GM19240 (cell line): ENCODE results near the gene ZNF33A.
"Not testable (repeated sequence)": the region's sequence is repeated elsewhere in the genome, so short reads cannot be mapped to it uniquely, and the experiment has no call there.

Source experiments
- DNase-seq: peaks from one replicate; pipeline ENCODE4 v3.0.0; 2011; ENCODE audit warnings: low spot score; ENCODE audit not compliant: insufficient read length

ZNF33A gene

DNA sequence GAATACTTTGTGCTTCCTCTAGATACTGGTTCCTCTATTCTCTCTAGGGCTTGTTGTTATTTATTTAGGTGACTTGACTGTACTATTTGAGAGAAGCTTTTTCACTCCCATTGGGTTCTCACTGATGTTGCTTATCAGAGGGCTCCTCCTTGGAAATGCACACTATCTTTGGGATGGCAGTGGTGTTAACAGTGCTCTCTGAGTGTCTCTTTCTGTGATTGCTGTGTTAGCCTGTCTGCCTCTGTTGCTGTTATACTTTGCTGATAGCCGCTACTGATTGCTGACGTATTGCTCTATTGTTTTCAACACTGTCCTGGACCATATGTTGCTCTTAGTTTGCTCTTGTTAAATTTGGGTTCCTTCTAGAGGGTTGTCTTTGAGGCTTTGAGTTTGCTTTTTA, 34.7 kb downstream of the ZNF33A start:
- DNase-seq, result no peak

DNA sequence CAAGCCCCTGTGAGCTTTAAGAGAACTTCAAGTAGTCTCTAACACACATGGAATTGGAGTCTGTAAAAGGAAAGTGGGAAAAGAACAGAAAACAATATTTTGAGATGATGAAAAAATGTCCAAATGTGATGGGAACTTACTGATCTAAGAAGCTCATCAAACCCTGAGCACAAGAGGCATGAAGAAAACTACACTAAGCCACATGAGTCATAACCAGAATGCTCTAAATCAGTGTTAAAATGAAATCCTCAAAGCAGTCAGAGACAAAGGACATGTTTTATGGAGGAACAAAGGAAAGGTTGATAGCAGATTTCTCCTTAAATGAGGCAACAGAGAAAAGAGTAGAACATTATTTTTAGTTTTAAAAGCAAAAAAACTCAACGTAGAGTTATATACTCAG, 37.2 kb downstream of the ZNF33A start:
- DNase-seq, result no peak

DNA sequence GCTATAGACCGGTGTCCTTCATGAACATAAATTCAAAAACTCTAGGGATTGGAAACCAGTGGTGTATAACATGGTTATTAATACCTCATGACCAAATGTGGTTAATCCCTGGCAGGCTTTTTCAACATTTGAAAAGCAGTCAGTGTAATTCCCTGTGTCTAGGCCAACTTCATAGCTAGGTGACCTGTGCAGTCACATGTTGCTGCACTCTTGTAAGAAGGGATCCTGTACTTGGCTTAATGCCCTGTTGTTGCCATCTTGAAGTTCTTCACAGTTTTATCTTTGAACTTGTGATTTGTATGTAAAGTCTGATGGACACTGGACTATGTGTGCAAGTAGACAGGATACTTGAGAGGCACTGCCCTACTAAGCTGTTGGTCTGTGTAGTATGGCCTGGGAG, 39.7 kb downstream of the ZNF33A start:
- no peak for DNase-seq

DNA sequence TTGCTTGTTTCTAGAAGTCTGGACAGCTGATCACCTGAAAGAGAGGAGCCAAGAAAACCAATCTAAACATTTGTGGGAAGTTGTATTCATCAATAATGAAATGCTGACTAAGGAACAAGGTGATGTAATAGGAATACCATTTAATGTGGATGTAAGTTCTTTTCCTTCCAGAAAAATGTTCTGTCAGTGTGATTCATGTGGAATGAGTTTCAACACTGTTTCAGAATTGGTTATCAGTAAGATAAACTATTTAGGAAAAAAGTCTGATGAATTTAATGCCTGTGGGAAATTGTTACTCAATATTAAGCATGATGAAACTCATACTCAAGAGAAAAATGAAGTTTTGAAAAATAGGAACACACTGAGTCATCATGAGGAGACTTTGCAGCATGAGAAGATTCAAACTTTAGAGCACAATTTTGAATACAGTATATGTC, 43.9 kb downstream of the ZNF33A start:
- no peak for DNase-seq

DNA sequence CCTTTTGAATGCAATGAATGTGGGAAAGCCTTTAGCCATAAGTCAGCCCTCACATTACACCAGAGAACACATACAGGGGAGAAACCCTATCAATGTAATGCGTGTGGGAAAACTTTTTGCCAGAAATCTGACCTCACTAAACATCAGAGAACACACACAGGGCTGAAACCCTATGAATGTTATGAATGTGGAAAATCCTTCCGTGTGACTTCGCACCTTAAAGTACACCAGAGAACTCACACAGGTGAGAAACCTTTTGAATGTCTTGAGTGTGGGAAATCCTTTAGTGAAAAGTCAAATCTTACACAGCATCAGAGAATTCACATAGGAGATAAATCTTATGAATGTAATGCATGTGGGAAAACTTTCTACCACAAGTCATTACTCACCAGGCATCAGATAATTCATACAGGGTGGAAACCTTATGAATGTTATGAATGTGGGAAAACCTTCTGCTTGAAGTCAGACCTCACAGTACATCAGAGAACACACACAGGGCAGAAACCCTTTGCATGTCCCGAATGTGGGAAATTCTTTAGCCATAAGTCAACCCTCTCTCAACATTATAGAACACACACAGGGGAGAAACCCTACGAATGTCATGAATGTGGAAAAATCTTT, 44.9 kb downstream of the ZNF33A start:
- not testable (repeated sequence) for DNase-seq

DNA sequence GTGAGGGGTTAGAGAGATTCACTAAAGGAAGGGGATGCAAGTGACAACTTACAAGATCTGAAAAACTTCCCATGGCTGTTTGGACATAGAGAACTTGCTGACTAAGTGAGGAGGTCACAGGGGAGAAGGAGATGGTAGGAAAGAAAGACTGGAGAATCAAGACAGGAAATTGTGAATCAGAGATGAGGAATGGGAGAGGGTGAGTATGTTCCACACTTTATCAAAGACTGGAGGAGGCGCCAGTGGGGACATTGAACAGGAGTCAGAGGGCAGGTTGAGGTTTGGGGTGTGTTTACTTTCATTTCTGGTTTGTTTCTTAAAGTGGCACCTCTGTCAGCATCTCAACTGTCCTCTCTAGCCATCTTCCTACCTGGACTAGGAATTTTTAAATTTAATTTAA, 59.2 kb downstream of the ZNF33A start:
- not testable (repeated sequence) for DNase-seq

DNA sequence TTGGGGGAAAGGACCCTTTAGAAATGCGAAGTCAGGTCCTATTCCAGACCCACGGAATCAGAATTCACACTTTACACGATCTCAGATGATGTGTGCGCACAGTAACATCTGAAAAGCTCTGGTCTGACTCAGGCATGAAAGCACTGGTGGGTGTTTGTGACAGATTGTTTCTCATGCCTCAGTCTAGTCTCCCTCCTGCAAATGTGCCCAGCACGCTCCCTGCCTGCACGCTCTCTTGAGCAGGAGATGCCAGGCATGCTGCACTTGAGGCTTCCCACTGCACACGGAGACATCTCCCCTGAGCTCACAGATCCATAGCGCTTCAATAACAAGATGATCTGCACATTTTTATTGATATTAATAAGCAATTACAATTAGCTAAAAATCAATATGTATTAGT, 60.0 kb downstream of the ZNF33A start:
- no peak for DNase-seq

DNA sequence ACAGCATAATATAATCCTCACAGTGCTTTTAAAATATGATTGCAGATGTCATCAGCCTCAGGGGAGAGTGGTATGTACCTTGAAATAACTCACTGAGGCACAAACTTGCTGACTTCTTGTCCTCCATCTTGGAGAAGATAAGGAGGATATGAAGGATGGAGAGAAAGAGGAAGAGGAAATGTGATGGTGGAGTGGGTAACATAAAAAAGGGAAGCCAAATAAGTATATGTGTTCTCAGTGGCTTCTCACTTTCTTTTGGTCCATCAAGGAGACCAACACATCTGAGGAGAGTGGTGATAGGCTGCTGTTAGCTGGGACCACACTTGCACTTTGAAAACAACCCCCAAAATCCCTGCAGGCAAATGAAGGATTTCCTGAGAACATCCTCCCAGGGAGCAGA, 62.1 kb downstream of the ZNF33A start:
- DNase-seq, result no peak

DNA sequence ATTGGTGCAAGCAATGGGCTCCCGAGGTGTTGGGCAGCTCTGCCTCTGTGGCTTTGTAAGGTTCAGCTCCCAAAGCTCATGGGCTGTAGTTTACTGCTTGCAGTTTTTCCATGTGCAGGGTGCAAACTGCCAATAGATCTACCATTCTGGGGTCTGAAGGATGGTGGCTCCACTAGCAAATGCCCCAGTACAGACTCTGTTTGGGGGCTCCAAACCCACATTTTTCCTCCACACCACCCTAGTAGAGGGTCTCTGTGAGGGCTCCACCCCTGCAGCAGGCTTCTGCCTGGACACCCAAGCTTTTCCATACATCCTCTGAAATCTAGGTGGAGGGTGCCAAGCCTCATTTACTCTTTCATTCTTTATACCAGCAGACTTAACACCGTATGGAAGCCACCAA, 66.2 kb downstream of the ZNF33A start:
- no peak for DNase-seq

DNA sequence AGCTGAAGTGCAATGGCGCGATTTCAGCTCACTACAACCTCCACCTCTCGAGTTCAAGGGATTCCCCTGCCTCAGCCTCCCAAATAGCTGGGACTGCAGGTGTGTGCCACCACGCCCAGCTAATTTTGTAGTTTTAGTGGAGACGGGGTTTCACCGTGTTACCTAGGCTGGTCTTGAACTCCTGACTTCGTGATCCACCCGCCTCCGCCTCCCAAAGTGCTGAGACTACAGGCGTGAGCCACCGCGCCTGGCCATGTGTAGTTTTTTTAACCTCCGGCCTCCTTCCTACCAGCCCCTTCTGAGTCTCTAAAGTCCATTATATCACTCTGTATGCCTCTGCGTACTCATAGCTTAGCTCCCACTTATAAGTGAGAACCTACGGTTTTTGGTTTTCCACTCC, 82.8 kb downstream of the ZNF33A start:
- not testable (repeated sequence) for DNase-seq

DNA sequence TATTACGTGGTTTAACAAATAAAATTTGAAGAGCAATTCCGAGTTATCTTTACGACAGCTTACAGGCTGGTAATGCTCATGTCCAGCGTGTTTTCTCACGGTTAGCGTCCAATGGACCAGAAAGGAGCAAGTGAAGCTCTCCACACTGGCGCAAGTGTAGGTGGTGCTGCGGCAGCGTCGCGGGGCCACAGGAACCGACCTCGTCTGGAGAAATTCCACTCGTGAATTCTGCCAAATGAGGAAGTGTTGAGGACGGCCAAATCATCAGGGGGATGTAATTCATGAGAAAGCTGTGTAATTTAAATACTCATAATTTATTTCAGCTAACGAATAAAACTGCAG, 83.3 kb downstream of the ZNF33A start:
- DNase-seq, result no peak

DNA sequence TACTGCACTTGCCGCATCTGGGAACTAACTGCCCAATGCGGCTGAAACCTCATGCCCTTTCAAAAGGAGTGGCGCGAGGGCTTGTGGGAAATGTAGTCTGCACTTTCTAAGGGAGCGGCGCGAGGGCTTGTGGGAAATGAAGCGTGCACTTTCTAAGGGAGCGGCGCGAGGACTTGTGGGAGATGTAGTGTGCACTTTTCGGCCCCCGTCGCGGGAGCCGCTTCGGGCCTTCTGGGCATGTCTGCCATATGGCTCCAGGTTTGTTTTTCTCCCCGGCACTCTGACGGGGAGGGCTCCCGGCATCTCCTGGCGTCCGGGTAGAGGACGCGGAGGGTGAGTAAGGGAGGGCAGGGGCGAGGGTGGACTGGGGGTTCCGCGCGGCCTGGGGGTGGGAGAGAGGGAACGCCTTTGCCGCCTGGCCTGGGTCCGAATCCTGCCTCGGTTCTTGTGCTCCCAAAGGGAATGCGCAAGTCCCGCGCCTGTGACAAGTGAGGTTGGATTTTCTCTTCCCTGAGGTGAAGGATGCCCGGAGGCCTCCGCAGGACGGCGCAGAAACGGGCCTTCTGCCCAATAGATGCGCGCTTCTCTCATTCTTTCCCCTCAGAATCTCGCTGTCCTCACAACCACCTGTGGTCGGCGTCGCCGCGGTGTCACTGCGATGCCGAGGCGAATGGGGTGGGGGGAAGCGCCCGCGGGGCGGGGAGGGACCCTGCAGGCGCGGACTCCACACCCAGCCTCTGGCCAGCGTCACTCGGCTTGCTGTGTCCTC, 83.9 kb downstream of the ZNF33A start, which contains the start of gene ZNF37A:
Gene ZNF37A (plus strand): TSS at position 180 of the 769 bp plus-strand sequence. CDS start 2,281 bp downstream, outside the sequence.
- DNase-seq, result peak; percentile 45

DNA sequence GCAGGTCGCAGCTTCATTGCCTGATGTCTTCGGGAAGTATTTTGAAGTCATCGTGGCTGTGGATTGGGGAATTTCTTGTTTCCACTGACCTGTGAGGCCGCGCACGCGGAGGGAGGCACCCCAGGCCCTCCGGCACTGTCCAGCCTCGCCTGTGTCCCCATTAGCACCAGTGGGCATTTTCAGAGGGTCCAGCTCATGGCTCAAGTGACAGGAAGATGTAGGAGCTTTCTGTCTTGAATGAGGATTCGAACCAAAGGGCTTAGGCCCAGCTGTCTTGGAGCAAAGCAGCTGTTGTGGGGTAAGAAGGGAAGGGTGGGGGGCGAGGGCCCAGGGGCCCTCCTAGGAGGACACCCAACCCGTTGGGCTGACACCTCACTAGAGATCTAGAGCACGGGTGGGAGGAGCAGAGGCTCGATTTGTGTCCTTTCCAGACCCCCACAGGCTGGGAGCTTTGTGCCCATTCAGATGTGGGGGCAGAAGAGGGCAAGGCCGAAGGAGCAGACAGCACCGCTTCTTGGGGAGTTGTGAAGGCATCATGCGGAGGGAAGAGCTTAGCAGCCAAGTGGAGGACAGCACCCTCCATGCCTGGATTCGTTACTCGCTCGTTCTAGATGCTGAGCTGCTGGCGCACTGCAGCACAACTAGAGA, 84.6 kb downstream of the ZNF33A start:
- DNase-seq, result no peak

DNA sequence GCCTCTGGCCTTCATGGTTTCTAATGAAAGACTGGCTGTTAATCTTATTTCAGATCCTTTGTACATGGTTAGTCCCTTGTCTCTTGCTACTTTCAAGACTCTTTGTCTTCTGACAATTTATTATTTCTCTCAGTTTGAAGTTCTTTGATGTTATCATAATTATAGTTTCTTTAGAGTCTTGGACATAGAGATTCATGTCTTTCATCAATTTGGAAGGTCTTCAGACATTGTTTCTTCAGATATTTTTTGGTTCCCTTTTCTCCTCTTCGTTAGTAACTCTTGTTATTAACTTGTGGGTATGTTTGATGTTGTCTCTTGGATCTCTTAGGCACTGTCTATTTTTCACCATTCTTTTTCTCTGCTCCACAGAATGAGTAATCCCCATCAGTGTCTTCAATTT, 92.4 kb downstream of the ZNF33A start:
- no peak for DNase-seq

DNA sequence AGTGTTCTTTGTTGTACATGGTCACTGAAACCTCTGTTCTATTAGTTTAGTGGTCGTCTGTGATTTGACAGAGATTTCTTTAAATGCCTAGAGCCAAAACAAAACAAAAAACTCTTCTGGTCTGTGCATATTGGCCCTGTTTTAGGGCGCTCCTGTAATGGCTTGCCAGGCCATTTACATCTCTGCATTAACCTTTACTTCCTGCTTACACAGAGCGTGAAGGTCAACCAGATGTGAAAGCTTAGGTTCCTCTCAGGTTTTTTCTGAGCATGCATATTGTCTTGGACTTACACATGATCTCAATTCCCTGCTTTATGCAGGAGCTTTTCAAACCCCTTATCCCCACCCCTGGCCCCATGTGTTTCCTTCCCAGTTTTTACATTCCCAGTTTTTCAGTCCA, 93.3 kb downstream of the ZNF33A start:
- no peak for DNase-seq

DNA sequence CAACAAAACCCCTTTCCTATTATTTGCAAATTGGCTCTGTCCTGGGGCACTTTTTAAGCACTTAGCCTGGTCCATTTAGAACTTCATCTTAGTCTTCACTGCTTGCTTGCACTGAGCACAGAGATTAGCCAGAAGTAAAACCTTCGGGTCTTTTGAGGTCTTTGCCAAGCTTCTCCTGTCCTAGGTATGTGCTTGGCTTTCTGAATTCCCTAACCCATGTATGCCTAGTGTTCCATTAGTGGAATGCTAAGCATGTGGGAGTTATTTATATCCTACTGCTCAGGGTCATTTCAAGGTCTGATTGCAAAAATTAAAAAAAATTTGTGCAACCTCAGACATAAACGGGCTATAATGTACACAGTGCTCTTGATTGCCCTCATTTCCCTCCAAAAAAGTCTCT, 101.7 kb downstream of the ZNF33A start:
- no peak for DNase-seq
